Measurements from ENCODE around the gene CRY1. TPM values are rescaled to one million over a fixed set of nuclear protein-coding genes. Genes with fewer than 3 reads are reported as not detected.
"Not testable (repeated sequence)": the region's sequence is repeated elsewhere in the genome, so short reads cannot be mapped to it uniquely, and the experiment has no call there.

Gene CRY1
- total RNA-seq, 1 experiment from 2014 or later = 38.4 TPM

- H3K36me3 ChIP-seq = peaks cover 2% of the 10 kb centered on the region; the same call in 1 of the 2 replicates
- H3K4me3 ChIP-seq = no peak overlapping the region
- no peak overlapping the region for H3K27ac ChIP-seq
- no peaks in the 10 kb centered on the region for H3K9me3 ChIP-seq (replicated peaks)
- peaks cover 11% of the 10 kb centered on the region for H3K4me1 ChIP-seq (replicated peaks)
- DNase-seq (ENCODE audit: low read depth in 1 of 2, low spot score in 2 of 2) = no peak
- H3K27me3 ChIP-seq (replicated peaks) = no peaks in the 10 kb centered on the region
These were observed 62.3 kb downstream of the CRY1 start for GRCh38 chr12:107031061-107031460.

- Histone ChIP-seq H3K27me3 (replicated peaks) (no peaks in the 10 kb centered on the region), H3K4me3 (no peak overlapping the region), H3K9me3 (replicated peaks) (no peaks in the 10 kb centered on the region), H3K36me3 (no peaks in the 10 kb centered on the region), H3K4me1 (replicated peaks) (peaks cover 11% of the 10 kb centered on the region), H3K27ac (no peak overlapping the region)
- no peak for DNase-seq (ENCODE audit: low read depth in 1 of 2, low spot score in 2 of 2)
These were observed 64.3 kb downstream of the CRY1 start for GRCh38 chr12:107029081-107029480.

GRCh38 chr12:107027636-107028053 is 65.7 kb downstream of the CRY1 start:
- H3K36me3 ChIP-seq = no peaks in the 10 kb centered on the region
- H3K9me3 ChIP-seq (replicated peaks) = no peaks in the 10 kb centered on the region
- DNase-seq (ENCODE audit: low read depth in 1 of 2, low spot score in 2 of 2) = peak in 1 of 2 experiments; percentile 56
- H3K4me1 ChIP-seq (replicated peaks) = peaks cover 11% of the 10 kb centered on the region
- H3K4me3 ChIP-seq = no peak overlapping the region
- H3K27ac ChIP-seq = peak overlapping the region; percentile 52
- no peaks in the 10 kb centered on the region for H3K27me3 ChIP-seq (replicated peaks)

- peak overlapping the region; percentile 52 for H3K27ac ChIP-seq
- peaks cover 11% of the 10 kb centered on the region for H3K4me1 ChIP-seq (replicated peaks)
- no peaks in the 10 kb centered on the region for H3K9me3 ChIP-seq (replicated peaks)
- DNase-seq (ENCODE audit: low read depth in 1 of 2, low spot score in 2 of 2) = no peak
- H3K4me3 ChIP-seq = no peak overlapping the region
- H3K36me3 ChIP-seq = no peaks in the 10 kb centered on the region
- no peaks in the 10 kb centered on the region for H3K27me3 ChIP-seq (replicated peaks)
These were observed 66.3 kb downstream of the CRY1 start for GRCh38 chr12:107026806-107027635.

GRCh38 chr12:107026356-107026755 is 67.0 kb downstream of the CRY1 start:
- H3K36me3 ChIP-seq; H3K27me3 ChIP-seq (replicated peaks); H3K9me3 ChIP-seq (replicated peaks); H3K4me3 ChIP-seq; H3K27ac ChIP-seq; DNase-seq (ENCODE audit: low read depth in 1 of 2, low spot score in 2 of 2): not testable (repeated sequence)
- H3K4me1 ChIP-seq (replicated peaks) = peaks cover 11% of the 10 kb centered on the region

- no peak overlapping the region for H3K27ac ChIP-seq
- peaks cover 11% of the 10 kb centered on the region for H3K4me1 ChIP-seq (replicated peaks)
- H3K9me3 ChIP-seq (replicated peaks) = no peaks in the 10 kb centered on the region
- H3K36me3 ChIP-seq = no peaks in the 10 kb centered on the region
- H3K4me3 ChIP-seq = no peak overlapping the region
- H3K27me3 ChIP-seq (replicated peaks) = no peaks in the 10 kb centered on the region
- no peak for DNase-seq (ENCODE audit: low read depth in 1 of 2, low spot score in 2 of 2)
These were observed 67.7 kb downstream of the CRY1 start for GRCh38 chr12:107025671-107026070.

GRCh38 chr12:107019546-107019945 is 73.8 kb downstream of the CRY1 start:
- H3K4me3 ChIP-seq = no peak overlapping the region
- H3K4me1 ChIP-seq (replicated peaks) = no peaks in the 10 kb centered on the region
- H3K27me3 ChIP-seq (replicated peaks) = no peaks in the 10 kb centered on the region
- no peak for DNase-seq (ENCODE audit: low read depth in 1 of 2, low spot score in 2 of 2)
- H3K27ac ChIP-seq = no peak overlapping the region
- H3K36me3 ChIP-seq = 0 out of 2 replicates have a peak, but pooled peaks cover 3% of the 10 kb centered on the region
- H3K9me3 ChIP-seq (replicated peaks) = no peaks in the 10 kb centered on the region

GRCh38 chr12:107017042-107017441 is 76.3 kb downstream of the CRY1 start:
- no peaks in the 10 kb centered on the region for H3K4me1 ChIP-seq (replicated peaks)
- no peak overlapping the region for H3K27ac ChIP-seq
- no peaks in the 10 kb centered on the region; the same call in 1 of the 2 replicates for H3K9me3 ChIP-seq (replicated peaks)
- H3K27me3 ChIP-seq (replicated peaks) = no peaks in the 10 kb centered on the region
- H3K4me3 ChIP-seq = no peak overlapping the region
- DNase-seq (ENCODE audit: low read depth in 1 of 2, low spot score in 2 of 2) = no peak
- peaks cover 25% of the 10 kb centered on the region for H3K36me3 ChIP-seq

- H3K27me3 ChIP-seq (replicated peaks) = no peaks in the 10 kb centered on the region
- no peak overlapping the region for H3K27ac ChIP-seq
- H3K9me3 ChIP-seq (replicated peaks) = peaks cover 3% of the 10 kb centered on the region; the same call in 1 of the 2 replicates
- peak; percentile 77 to 89 for DNase-seq (ENCODE audit: low read depth in 1 of 2, low spot score in 2 of 2)
- H3K4me3 ChIP-seq = no peak overlapping the region
- H3K36me3 ChIP-seq = peaks cover 41% of the 10 kb centered on the region
- no peaks in the 10 kb centered on the region for H3K4me1 ChIP-seq (replicated peaks)
These were observed 79.3 kb downstream of the CRY1 start for GRCh38 chr12:107014055-107014454.

- Histone ChIP-seq H3K36me3 (peaks cover 41% of the 10 kb centered on the region), H3K4me3 (no peak overlapping the region), H3K4me1 (replicated peaks) (no peaks in the 10 kb centered on the region), H3K9me3 (replicated peaks) (peaks cover 3% of the 10 kb centered on the region; the same call in 1 of the 2 replicates), H3K27ac (no peak overlapping the region), H3K27me3 (replicated peaks) (no peaks in the 10 kb centered on the region)
- peak; percentile 70 to 76 for DNase-seq (ENCODE audit: low read depth in 1 of 2, low spot score in 2 of 2)
These were observed 80.5 kb downstream of the CRY1 start for GRCh38 chr12:107012736-107013425.

GRCh38 chr12:107011519-107011918 is 81.8 kb downstream of the CRY1 start:
- Histone ChIP-seq H3K4me3 (no peak overlapping the region), H3K27ac (no peak overlapping the region), H3K27me3 (replicated peaks) (no peaks in the 10 kb centered on the region), H3K9me3 (replicated peaks) (peaks cover 3% of the 10 kb centered on the region; the same call in 1 of the 2 replicates), H3K4me1 (replicated peaks) (no peaks in the 10 kb centered on the region), H3K36me3 (peaks cover 41% of the 10 kb centered on the region)
- DNase-seq (ENCODE audit: low read depth in 1 of 2, low spot score in 2 of 2) = peak; percentile 74 to 76

GRCh38 chr12:107007411-107007810 is 85.9 kb downstream of the CRY1 start:
- H3K27ac ChIP-seq = no peak overlapping the region
- peaks cover 26% of the 10 kb centered on the region for H3K36me3 ChIP-seq
- no peaks in the 10 kb centered on the region for H3K4me1 ChIP-seq (replicated peaks)
- no peak for DNase-seq (ENCODE audit: low read depth in 1 of 2, low spot score in 2 of 2)
- H3K27me3 ChIP-seq (replicated peaks) = no peaks in the 10 kb centered on the region
- H3K4me3 ChIP-seq = no peak overlapping the region
- H3K9me3 ChIP-seq (replicated peaks) = peaks cover 3% of the 10 kb centered on the region; the same call in 1 of the 2 replicates

- H3K27me3 ChIP-seq (replicated peaks); DNase-seq (ENCODE audit: low read depth in 1 of 2, low spot score in 2 of 2); H3K4me3 ChIP-seq; H3K9me3 ChIP-seq (replicated peaks); H3K27ac ChIP-seq; H3K4me1 ChIP-seq (replicated peaks): not testable (repeated sequence)
- peaks cover 24% of the 10 kb centered on the region for H3K36me3 ChIP-seq
These were observed 90.7 kb downstream of the CRY1 start for GRCh38 chr12:107002665-107003064.

- H3K9me3 ChIP-seq (replicated peaks) = no peaks in the 10 kb centered on the region
- no peak for DNase-seq (ENCODE audit: low read depth in 1 of 2, low spot score in 2 of 2)
- H3K27ac ChIP-seq = no peak overlapping the region
- H3K4me3 ChIP-seq = no peak overlapping the region
- H3K36me3 ChIP-seq = peaks cover 46% of the 10 kb centered on the region
- no peaks in the 10 kb centered on the region for H3K27me3 ChIP-seq (replicated peaks)
- peaks cover 14% of the 10 kb centered on the region for H3K4me1 ChIP-seq (replicated peaks)
These were observed 93.9 kb downstream of the CRY1 start for GRCh38 chr12:106999446-106999845.
